HG02763 (cell line): ENCODE measurements around the gene ANXA2R.
A peak's percentile ranks its signal among the peaks of the same experiment; 100 is the strongest.
"Not testable (repeated sequence)": the region's sequence is repeated elsewhere in the genome, so short reads cannot be mapped to it uniquely, and the experiment has no call there.

Experiments used
- ATAC-seq: cut with Tn5 transposase; IDR thresholded peaks from one replicate; pipeline ENCODE4 v1.9.1; 2021; ENCODE audit warnings: mild to moderate bottlenecking, moderate library complexity; ENCODE audit not compliant: unreplicated experiment

The ANXA2R gene

GRCh38 chr5:43061352-43062075 lies 21.4 kb upstream of the ANXA2R start:
- no peak for ATAC-seq

GRCh38 chr5:43060020-43060419 lies 19.9 kb upstream of the ANXA2R start:
- not testable (repeated sequence) for ATAC-seq

GRCh38 chr5:43055098-43055497 lies 15.0 kb upstream of the ANXA2R start:
- ATAC-seq = not testable (repeated sequence)

GRCh38 chr5:43051684-43052083 lies 11.6 kb upstream of the ANXA2R start:
- ATAC-seq = no peak

GRCh38 chr5:43050384-43050783 lies 10.3 kb upstream of the ANXA2R start:
- no peak for ATAC-seq

- no peak for ATAC-seq
Observed at GRCh38 chr5:43049236-43049635, 9.1 kb upstream of the ANXA2R start.

- ATAC-seq = no peak
Observed at GRCh38 chr5:43046474-43046873, 6.4 kb upstream of the ANXA2R start.

GRCh38 chr5:43045236-43045635 lies 5.1 kb upstream of the ANXA2R start:
- ATAC-seq = no peak

GRCh38 chr5:43044181-43044914 lies 4.2 kb upstream of the ANXA2R start:
- ATAC-seq = no peak

- ATAC-seq = no peak
Observed at GRCh38 chr5:43043400-43043756, 3.3 kb upstream of the ANXA2R start.

GRCh38 chr5:43042626-43043399 lies 2.7 kb upstream of the ANXA2R start:
- peak; percentile 21 for ATAC-seq

- peak; percentile 27 for ATAC-seq
Observed at GRCh38 chr5:43042176-43042625, 2.1 kb upstream of the ANXA2R start.

GRCh38 chr5:43041669-43042175 lies 1.6 kb upstream of the ANXA2R start:
- peak; percentile 23 for ATAC-seq

- ATAC-seq = no peak
Observed at GRCh38 chr5:43041110-43041668, 1.1 kb upstream of the ANXA2R start.

GRCh38 chr5:43039471-43040286 lies 440 bp downstream of the ANXA2R start:
- ATAC-seq = no peak

GRCh38 chr5:43039152-43039470 lies 1.0 kb downstream of the ANXA2R start:
- no peak for ATAC-seq

- ATAC-seq = no peak
Observed at GRCh38 chr5:43038496-43038989, 1.6 kb downstream of the ANXA2R start.

GRCh38 chr5:43037636-43038495 lies 2.3 kb downstream of the ANXA2R start:
- no peak for ATAC-seq
